Vagina (tissue), 2 donors: Measurements from ENCODE around the gene RPAP2. TPM values are rescaled to one million over a fixed set of nuclear protein-coding genes. Genes with fewer than 3 reads are reported as not detected.

Experiments
- DNase-seq, 2 donors: peaks; one replicate each; pipeline ENCODE4 v3.0.0-alpha.2; 2017; ENCODE audit errors: extremely low spot score in 2 of 2
- H3K27ac ChIP-seq: fragments of 200-600 bp; sonication (generic); one replicate; pipeline ENCODE4 v1.5.1; 2019
- H3K27me3 ChIP-seq: fragments of 200-600 bp; sonication (generic); one replicate; pipeline ENCODE4 v1.5.1; 2019
- H3K36me3 ChIP-seq, 2 donors: fragments of 200-600 bp; sonication (generic); one replicate each; pipeline ENCODE4 v1.5.1; 2017 to 2019
- H3K4me1 ChIP-seq: fragments of 200-600 bp; sonication (generic); one replicate; pipeline ENCODE4 v1.5.1; 2019
- H3K4me3 ChIP-seq, 2 donors: fragments of 200-600 bp; sonication (generic); 1 replicate in 1 of 2; 2 replicates in 1 of 2; pipeline ENCODE4 v1.5.1; 2016 to 2019
- H3K9me3 ChIP-seq: fragments of 200-600 bp; sonication (generic); one replicate; pipeline ENCODE4 v1.5.1; 2019
- CTCF ChIP-seq, 3 experiments: fragments of 450-650 bp in 2 of 3; fragments of 200-600 bp in 1 of 3; sonication (generic) in 1 of 3; IDR thresholded peaks; one replicate each; pipeline ENCODE4 v1.5.1; 2017 to 2019; ENCODE audit warnings: antibody characterized with exemption in 3 of 3, mild to moderate bottlenecking in 2 of 3, moderate library complexity in 2 of 3
- POLR2A ChIP-seq, 2 donors: fragments of 450-650 bp; IDR thresholded peaks; one replicate each; pipeline ENCODE4 v1.6.1; 2017; ENCODE audit warnings: antibody characterized with exemption in 2 of 2, mild to moderate bottlenecking in 2 of 2, moderate library complexity in 2 of 2
- POLR2AphosphoS5 ChIP-seq, 2 donors: sonication (generic); formaldehyde crosslinking; IDR thresholded peaks; one replicate each; pipeline ENCODE4 v1.9.0; 2017; ENCODE audit warnings: antibody characterized with exemption in 2 of 2, mild to moderate bottlenecking in 2 of 2, low read depth in 1 of 2; ENCODE audit not compliant: insufficient read depth in 1 of 2
- intact Hi-C: fragments of 100-400 bp; cut with DNase I; formaldehyde crosslinking; loops from one replicate; pipeline ENCODE4 v1.15.1; 2023
- total RNA-seq: library from RNA; depleted of rRNA; stranded (reverse); fragments of >200 nt; gene quantifications from one replicate; pipeline ENCODE4 v1.2.3, GENCODE V29; 2016

RPAP2 gene
- total RNA-seq, 1 donor from 2014 or later, result 11.8 TPM

GRCh38 chr1:92310185-92310597 is 11.3 kb downstream of the RPAP2 start:
- Histone ChIP-seq H3K36me3 (peaks cover 0 to 18% of the 10 kb centered on the region in 2 donors), H3K4me3 (no peak overlapping the region), H3K9me3 (no peaks in the 10 kb centered on the region), H3K27me3 (no peaks in the 10 kb centered on the region), H3K4me1 (no peaks in the 10 kb centered on the region), H3K27ac (no peak overlapping the region)
- intact Hi-C loops, result loop anchor here (5.0 kb wide), 1 partner anchor 33 kb away; no protein-coding TSS in a partner anchor
- no peak for TF ChIP-seq POLR2A (IDR thresholded peaks at IDR 0.05)
- TF ChIP-seq CTCF (IDR thresholded peaks at IDR 0.05), result no peak
- no peak for TF ChIP-seq POLR2AphosphoS5 (IDR thresholded peaks at IDR 0.05; ENCODE audit: insufficient read depth in 1 of 2, low read depth in 1 of 2)
- no peak for DNase-seq

GRCh38 chr1:92314024-92314423 is 15.2 kb downstream of the RPAP2 start:
- intact Hi-C loops, result loop anchor here (5.0 kb wide), 1 partner anchor 37 kb away; no protein-coding TSS in a partner anchor
- Histone ChIP-seq H3K27me3 (no peaks in the 10 kb centered on the region), H3K9me3 (no peaks in the 10 kb centered on the region), H3K36me3 (peaks cover 0 to 6% of the 10 kb centered on the region in 2 donors), H3K4me3 (no peak overlapping the region), H3K27ac (no peak overlapping the region), H3K4me1 (no peaks in the 10 kb centered on the region)
- TF ChIP-seq POLR2AphosphoS5 (IDR thresholded peaks at IDR 0.05; ENCODE audit: insufficient read depth in 1 of 2, low read depth in 1 of 2), result no peak
- DNase-seq, result no peak

GRCh38 chr1:92315766-92316599 is 17.1 kb downstream of the RPAP2 start:
- intact Hi-C loops, result no loop called here
- no peak for DNase-seq
- TF ChIP-seq POLR2AphosphoS5 (IDR thresholded peaks at IDR 0.05; ENCODE audit: insufficient read depth in 1 of 2, low read depth in 1 of 2) (no peak), CTCF (IDR thresholded peaks at IDR 0.05) (no peak), POLR2A (IDR thresholded peaks at IDR 0.05) (no peak)
- Histone ChIP-seq H3K4me3 (no peak overlapping the region), H3K36me3 (peaks cover 0 to 12% of the 10 kb centered on the region in 2 donors), H3K27ac (no peak overlapping the region), H3K9me3 (no peaks in the 10 kb centered on the region), H3K4me1 (no peaks in the 10 kb centered on the region), H3K27me3 (no peaks in the 10 kb centered on the region)

- Histone ChIP-seq H3K27ac (no peak overlapping the region), H3K36me3 (peaks cover 0 to 7% of the 10 kb centered on the region in 2 donors), H3K9me3 (no peaks in the 10 kb centered on the region), H3K27me3 (no peaks in the 10 kb centered on the region), H3K4me1 (no peaks in the 10 kb centered on the region), H3K4me3 (no peak overlapping the region)
- DNase-seq, result no peak
- no peak for TF ChIP-seq CTCF (IDR thresholded peaks at IDR 0.05)
- intact Hi-C loops, result no loop called here
Measured at GRCh38 chr1:92317836-92318493, 19.1 kb downstream of the RPAP2 start.

GRCh38 chr1:92323473-92324453 is 24.9 kb downstream of the RPAP2 start:
- H3K27me3 ChIP-seq, result no peaks in the 10 kb centered on the region
- no peaks in the 10 kb centered on the region for H3K9me3 ChIP-seq
- no peaks in the 10 kb centered on the region for H3K4me1 ChIP-seq
- no peak overlapping the region for H3K4me3 ChIP-seq
- no peak for DNase-seq
- peaks cover 0 to 31% of the 10 kb centered on the region in 2 donors for H3K36me3 ChIP-seq
- intact Hi-C loops, result no loop called here
- TF ChIP-seq POLR2A (IDR thresholded peaks at IDR 0.05), result no peak
- no peak for TF ChIP-seq CTCF (IDR thresholded peaks at IDR 0.05)
- no peak for TF ChIP-seq POLR2AphosphoS5 (IDR thresholded peaks at IDR 0.05; ENCODE audit: insufficient read depth in 1 of 2, low read depth in 1 of 2)
- H3K27ac ChIP-seq, result no peak overlapping the region
